ENCODE data around the gene EBP. TPM values are rescaled to one million over a fixed set of nuclear protein-coding genes. Genes with fewer than 3 reads are reported as not detected.

Gene EBP
- total and polyA plus RNA-seq, 9 of the 15 experiments (the other 6 are each of a cell fraction or from before 2014, with no cell fraction given): 228 to 987 (median 274) TPM

DNA sequence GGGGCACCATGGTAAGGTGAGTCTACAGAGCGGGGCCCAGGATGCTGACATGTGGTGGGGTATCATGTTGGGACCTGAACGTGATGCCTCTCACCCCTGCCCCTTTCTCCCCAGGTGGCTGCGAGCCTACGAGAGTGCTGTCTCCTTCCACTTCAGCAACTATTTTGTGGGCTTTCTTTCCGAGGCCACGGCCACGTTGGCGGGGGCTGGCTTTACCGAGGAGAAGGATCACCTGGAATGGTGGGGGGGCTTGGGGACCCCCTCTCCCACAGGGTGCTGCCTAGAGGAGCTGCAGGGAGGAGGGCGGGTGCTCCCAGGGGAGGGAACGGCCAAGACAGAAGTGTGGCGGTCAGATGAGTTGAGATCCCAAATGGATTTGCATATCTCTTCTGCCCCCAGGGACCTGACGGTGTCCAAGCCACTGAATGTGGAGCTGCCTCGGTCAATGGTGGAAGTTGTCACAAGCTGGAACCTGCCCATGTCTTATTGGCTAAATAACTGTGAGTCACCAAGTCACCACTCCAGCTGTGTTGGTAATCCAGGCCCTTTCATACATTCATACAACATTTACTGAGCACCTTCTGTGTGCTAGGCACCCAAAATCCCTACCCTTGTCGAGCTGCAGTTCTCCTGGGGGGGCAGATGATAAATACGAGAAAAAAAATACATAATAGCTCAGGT is 7.3 kb upstream of the EBP start:
- Histone ChIP-seq H4K20me1 (replicated peaks; ENCODE audit: control insufficient read depth, insufficient read depth, low read length) (no peaks in the 10 kb centered on the region), H3K9ac (ENCODE audit: insufficient read depth in 1 of 2, low read depth in 2 of 2, low read length in 2 of 2) (peak overlapping the region in 1 of 2 experiments; percentile 78; a peak in 1 of 4 replicates), H3K4me1 (replicated peaks in 1 of 2; ENCODE audit: control insufficient read depth in 2 of 2, insufficient read depth in 2 of 2, low read length in 2 of 2) (peaks cover 17 to 37% of the 10 kb centered on the region in 2 experiments; a peak in 4 of 5 replicates), H2AFZ (ENCODE audit: low read depth, low read length) (no peak overlapping the region), H3K79me2 (ENCODE audit: control insufficient read depth, insufficient read depth, low read length) (no peaks in the 10 kb centered on the region), H3K27ac (ENCODE audit: extremely low read depth, low read depth, low read length) (no peak overlapping the region), H3K4me2 (ENCODE audit: insufficient read depth, low read length) (no peak overlapping the region), H3K4me3 (no peak overlapping the region), H3K9me1 (ENCODE audit: control insufficient read depth, insufficient read depth, low read length) (peaks cover 4% of the 10 kb centered on the region), H3K36me3 (ENCODE audit: control insufficient read depth, insufficient read depth, low read length) (no peaks in the 10 kb centered on the region; the same call in 2 of the 3 replicates), H3K27me3 (ENCODE audit: control insufficient read depth in 2 of 2, insufficient read depth in 2 of 2, low read length in 2 of 2) (no peaks in the 10 kb centered on the region), H3K9me3 (replicated peaks; ENCODE audit: control insufficient read depth, insufficient read depth, low read depth, low read length) (no peaks in the 10 kb centered on the region)
- POLR2A ChIA-PET: interaction anchor here (0.5 kb wide), 1 partner anchor 16 kb away, joined by 4 read pairs; no protein-coding TSS in a partner anchor
- no peak for ATAC-seq
- no TSS peak for BruUV-seq (replicated peaks)
- 60% methylated on average over 5 of the region's 16 CpGs for WGBS (ENCODE audit: insufficient coverage, low coverage, missing lambda C conversion rate)
- CTCF ChIA-PET (ENCODE audit: low intra/inter-chr PET ratio): interaction anchor here (0.7 kb wide), 1 partner anchor 777 kb away, joined by 3 read pairs; no protein-coding TSS in a partner anchor
- in situ Hi-C loops (cut with MboI) (no loop called here), intact Hi-C loops (cut with micrococcal nuclease) (no loop called here)
- DNase-seq (ENCODE audit: extremely low read depth in 1 of 4, low spot score in 3 of 4): no peak
- FAIRE-seq: no peak
- TF ChIP-seq RFX1 (IDR thresholded peaks at IDR 0.05): no peak
- TF ChIP-seq, protein P1, sequence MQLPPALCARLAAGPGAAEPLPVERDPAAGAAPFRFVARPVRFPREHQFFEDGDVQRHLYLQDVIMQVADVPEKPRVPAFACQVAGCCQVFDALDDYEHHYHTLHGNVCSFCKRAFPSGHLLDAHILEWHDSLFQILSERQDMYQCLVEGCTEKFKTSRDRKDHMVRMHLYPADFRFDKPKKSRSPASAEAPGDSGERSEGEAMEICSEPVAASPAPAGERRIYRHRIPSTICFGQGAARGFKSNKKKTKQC (CRISPR knock-in tag; IDR thresholded peaks at IDR 0.05): no peak
- TF ChIP-seq, protein P2, sequence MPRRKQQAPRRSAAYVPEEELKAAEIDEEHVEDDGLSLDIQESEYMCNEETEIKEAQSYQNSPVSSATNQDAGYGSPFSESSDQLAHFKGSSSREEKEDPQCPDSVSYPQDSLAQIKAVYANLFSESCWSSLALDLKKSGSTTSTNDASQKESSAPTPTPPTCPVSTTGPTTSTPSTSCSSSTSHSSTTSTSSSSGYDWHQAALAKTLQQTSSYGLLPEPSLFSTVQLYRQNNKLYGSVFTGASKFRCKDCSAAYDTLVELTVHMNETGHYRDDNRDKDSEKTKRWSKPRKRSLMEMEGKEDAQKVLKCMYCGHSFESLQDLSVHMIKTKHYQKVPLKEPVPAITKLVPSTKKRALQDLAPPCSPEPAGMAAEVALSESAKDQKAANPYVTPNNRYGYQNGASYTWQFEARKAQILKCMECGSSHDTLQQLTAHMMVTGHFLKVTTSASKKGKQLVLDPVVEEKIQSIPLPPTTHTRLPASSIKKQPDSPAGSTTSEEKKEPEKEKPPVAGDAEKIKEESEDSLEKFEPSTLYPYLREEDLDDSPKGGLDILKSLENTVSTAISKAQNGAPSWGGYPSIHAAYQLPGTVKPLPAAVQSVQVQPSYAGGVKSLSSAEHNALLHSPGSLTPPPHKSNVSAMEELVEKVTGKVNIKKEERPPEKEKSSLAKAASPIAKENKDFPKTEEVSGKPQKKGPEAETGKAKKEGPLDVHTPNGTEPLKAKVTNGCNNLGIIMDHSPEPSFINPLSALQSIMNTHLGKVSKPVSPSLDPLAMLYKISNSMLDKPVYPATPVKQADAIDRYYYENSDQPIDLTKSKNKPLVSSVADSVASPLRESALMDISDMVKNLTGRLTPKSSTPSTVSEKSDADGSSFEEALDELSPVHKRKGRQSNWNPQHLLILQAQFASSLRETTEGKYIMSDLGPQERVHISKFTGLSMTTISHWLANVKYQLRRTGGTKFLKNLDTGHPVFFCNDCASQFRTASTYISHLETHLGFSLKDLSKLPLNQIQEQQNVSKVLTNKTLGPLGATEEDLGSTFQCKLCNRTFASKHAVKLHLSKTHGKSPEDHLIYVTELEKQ (CRISPR knock-in tag; IDR thresholded peaks at IDR 0.05): no peak
- TF ChIP-seq, protein P3, sequence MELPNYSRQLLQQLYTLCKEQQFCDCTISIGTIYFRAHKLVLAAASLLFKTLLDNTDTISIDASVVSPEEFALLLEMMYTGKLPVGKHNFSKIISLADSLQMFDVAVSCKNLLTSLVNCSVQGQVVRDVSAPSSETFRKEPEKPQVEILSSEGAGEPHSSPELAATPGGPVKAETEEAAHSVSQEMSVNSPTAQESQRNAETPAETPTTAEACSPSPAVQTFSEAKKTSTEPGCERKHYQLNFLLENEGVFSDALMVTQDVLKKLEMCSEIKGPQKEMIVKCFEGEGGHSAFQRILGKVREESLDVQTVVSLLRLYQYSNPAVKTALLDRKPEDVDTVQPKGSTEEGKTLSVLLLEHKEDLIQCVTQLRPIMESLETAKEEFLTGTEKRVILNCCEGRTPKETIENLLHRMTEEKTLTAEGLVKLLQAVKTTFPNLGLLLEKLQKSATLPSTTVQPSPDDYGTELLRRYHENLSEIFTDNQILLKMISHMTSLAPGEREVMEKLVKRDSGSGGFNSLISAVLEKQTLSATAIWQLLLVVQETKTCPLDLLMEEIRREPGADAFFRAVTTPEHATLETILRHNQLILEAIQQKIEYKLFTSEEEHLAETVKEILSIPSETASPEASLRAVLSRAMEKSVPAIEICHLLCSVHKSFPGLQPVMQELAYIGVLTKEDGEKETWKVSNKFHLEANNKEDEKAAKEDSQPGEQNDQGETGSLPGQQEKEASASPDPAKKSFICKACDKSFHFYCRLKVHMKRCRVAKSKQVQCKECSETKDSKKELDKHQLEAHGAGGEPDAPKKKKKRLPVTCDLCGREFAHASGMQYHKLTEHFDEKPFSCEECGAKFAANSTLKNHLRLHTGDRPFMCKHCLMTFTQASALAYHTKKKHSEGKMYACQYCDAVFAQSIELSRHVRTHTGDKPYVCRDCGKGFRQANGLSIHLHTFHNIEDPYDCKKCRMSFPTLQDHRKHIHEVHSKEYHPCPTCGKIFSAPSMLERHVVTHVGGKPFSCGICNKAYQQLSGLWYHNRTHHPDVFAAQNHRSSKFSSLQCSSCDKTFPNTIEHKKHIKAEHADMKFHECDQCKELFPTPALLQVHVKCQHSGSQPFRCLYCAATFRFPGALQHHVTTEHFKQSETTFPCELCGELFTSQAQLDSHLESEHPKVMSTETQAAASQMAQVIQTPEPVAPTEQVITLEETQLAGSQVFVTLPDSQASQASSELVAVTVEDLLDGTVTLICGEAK (IDR thresholded peaks at IDR 0.05): no peak
- TF ChIP-seq, protein P3 (CRISPR knock-in tag; IDR thresholded peaks at IDR 0.05): no peak
- TF ChIP-seq SRSF1 (IDR thresholded peaks at IDR 0.05; ENCODE audit: low read depth, low read length): no peak
- no peak for TF ChIP-seq ZFP1 (CRISPR knock-in tag; IDR thresholded peaks at IDR 0.05)
- TF ChIP-seq RFX7 (CRISPR knock-in tag; IDR thresholded peaks at IDR 0.05): no peak
- TF ChIP-seq RUNX1 (IDR thresholded peaks at IDR 0.05; ENCODE audit: low read depth): no peak
